ENCODE results near the gene CLEC18C.
"Not testable (repeated sequence)": the region's sequence is repeated elsewhere in the genome, so short reads cannot be mapped to it uniquely, and the experiment has no call there.

- not testable (repeated sequence) for TF ChIP-seq CTCF (IDR thresholded peaks at IDR 0.05; ENCODE audit: insufficient read depth, low read length); REST (IDR thresholded peaks at IDR 0.05; ENCODE audit: insufficient replicate concordance, low read depth); POLR2AphosphoS5 (IDR thresholded peaks at IDR 0.05; ENCODE audit: low read depth); GABPA (IDR thresholded peaks at IDR 0.05; ENCODE audit: low read depth); SPI1 (IDR thresholded peaks at IDR 0.05; ENCODE audit: borderline replicate concordance, low read depth)
These were observed 51.1 kb downstream of the CLEC18C start for GRCh38 chr16:70224645-70225044.

All from HL-60 (cell line).